ENCODE data around the gene ADGB. TPM values are rescaled to one million over a fixed set of nuclear protein-coding genes. Genes with fewer than 3 reads are reported as not detected.

ADGB gene
- total RNA-seq, 1 donor from 2014 or later = not detected

GRCh38 chr6:146595972-146596731 lies 2.6 kb upstream of the ADGB start:
- no peak overlapping the region for H3K27ac Mint-ChIP-seq
- H3K27me3 Mint-ChIP-seq = peaks cover 5% of the 10 kb centered on the region
- peaks cover 3% of the 10 kb centered on the region for H3K4me1 Mint-ChIP-seq
- DNase-seq (no peak), ATAC-seq (ENCODE audit: low read depth) (no peak)
- H3K4me3 Mint-ChIP-seq = no peak overlapping the region
- H3K9me3 Mint-ChIP-seq = no peaks in the 10 kb centered on the region
- ChIA-PET POLR2A (no interaction called here), CTCF (no interaction called here)
- no peaks in the 10 kb centered on the region for H3K36me3 Mint-ChIP-seq (ENCODE audit: low read depth)
- intact Hi-C loops (cut with micrococcal nuclease) = no loop called here
- TF ChIP-seq, protein P1, sequence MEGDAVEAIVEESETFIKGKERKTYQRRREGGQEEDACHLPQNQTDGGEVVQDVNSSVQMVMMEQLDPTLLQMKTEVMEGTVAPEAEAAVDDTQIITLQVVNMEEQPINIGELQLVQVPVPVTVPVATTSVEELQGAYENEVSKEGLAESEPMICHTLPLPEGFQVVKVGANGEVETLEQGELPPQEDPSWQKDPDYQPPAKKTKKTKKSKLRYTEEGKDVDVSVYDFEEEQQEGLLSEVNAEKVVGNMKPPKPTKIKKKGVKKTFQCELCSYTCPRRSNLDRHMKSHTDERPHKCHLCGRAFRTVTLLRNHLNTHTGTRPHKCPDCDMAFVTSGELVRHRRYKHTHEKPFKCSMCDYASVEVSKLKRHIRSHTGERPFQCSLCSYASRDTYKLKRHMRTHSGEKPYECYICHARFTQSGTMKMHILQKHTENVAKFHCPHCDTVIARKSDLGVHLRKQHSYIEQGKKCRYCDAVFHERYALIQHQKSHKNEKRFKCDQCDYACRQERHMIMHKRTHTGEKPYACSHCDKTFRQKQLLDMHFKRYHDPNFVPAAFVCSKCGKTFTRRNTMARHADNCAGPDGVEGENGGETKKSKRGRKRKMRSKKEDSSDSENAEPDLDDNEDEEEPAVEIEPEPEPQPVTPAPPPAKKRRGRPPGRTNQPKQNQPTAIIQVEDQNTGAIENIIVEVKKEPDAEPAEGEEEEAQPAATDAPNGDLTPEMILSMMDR (IDR thresholded peaks at IDR 0.05) = no peak

- ChIA-PET CTCF (no interaction called here), POLR2A (no interaction called here)
- H3K27me3 Mint-ChIP-seq = peaks cover 5% of the 10 kb centered on the region
- no peak for DNase-seq
- H3K4me3 Mint-ChIP-seq = no peak overlapping the region
- peaks cover 3% of the 10 kb centered on the region for H3K4me1 Mint-ChIP-seq
- no peak overlapping the region for H3K27ac Mint-ChIP-seq
- no peaks in the 10 kb centered on the region for H3K9me3 Mint-ChIP-seq
- H3K36me3 Mint-ChIP-seq (ENCODE audit: low read depth) = no peaks in the 10 kb centered on the region
- intact Hi-C loops (cut with micrococcal nuclease) = no loop called here
- TF ChIP-seq, protein P1 (IDR thresholded peaks at IDR 0.05) = no peak
- ATAC-seq (ENCODE audit: low read depth) = no peak
Measured at GRCh38 chr6:146601352-146601751, 2.6 kb downstream of the ADGB start.

DNA sequence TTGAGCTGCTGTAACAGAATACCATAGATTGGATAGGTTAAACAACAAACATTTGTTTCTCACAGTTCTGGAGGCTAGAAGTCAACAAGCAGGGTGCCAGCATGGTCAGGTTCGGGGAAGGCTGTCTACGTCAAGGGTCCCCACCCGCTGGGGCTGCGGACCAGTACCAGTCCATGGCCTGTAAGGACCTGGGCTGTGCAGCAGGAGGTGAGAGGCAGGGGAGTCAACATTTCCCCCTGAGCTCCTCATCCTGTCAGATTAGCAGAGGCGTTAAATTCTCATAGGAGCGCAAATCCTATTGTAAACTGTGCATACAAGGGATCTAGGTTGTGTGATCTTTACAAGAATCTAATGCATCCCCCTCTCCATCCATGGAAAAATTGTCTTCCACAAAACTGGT lies 3.8 kb downstream of the ADGB start:
- Mint-ChIP-seq H3K9me3 (no peaks in the 10 kb centered on the region), H3K4me3 (no peak overlapping the region), H3K36me3 (ENCODE audit: low read depth) (no peaks in the 10 kb centered on the region), H3K27me3 (peaks cover 5% of the 10 kb centered on the region), H3K4me1 (peaks cover 3% of the 10 kb centered on the region), H3K27ac (no peak overlapping the region)
- intact Hi-C loops (cut with micrococcal nuclease) = no loop called here
- ChIA-PET POLR2A (no interaction called here), CTCF (no interaction called here)
- DNase-seq = no peak
- no peak for ATAC-seq (ENCODE audit: low read depth)
- TF ChIP-seq, protein P1 (IDR thresholded peaks at IDR 0.05) = no peak

DNA sequence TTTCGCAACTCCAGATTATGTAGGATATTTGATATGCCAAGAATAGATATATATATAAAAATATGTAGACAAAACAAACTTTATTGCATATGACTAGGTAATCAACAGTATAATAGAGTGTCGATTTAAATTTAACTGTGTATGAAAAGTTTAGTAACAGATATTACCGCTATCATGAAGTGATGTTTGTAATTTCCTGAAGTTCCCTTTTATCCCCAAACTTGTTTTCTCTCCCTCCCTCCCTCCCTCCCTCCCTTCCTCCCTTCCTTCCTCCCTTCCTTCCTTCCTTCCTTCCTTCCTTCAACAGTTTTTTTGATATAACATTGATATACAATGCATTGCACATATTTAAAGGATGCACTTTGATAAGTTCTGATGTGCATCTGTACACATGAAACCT lies 15.2 kb downstream of the ADGB start:
- H3K36me3 Mint-ChIP-seq (ENCODE audit: low read depth) = no peaks in the 10 kb centered on the region
- intact Hi-C loops (cut with micrococcal nuclease) = no loop called here

DNA sequence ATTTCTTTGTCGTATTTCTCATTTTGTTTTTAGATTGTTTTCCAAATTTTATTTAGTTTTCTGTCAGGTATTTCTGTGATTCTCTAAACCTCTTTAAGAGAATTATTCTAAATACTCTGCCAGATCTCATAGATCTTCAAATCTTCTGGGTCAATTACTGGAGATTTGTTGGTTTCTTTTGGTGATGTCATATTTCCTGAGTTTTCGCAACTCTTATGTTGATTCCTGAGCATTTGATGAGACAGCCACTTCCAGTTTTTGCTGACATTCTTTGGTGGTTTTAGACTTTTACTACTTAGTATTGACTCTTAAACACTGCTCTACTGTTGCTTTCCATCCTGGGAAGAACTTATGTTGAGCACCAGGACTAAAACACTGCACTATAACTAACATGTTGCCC lies 21.9 kb downstream of the ADGB start:
- ATAC-seq (ENCODE audit: low read depth) (no peak), DNase-seq (no peak)
- no peaks in the 10 kb centered on the region for H3K27me3 Mint-ChIP-seq
- no peak overlapping the region for H3K4me3 Mint-ChIP-seq
- H3K27ac Mint-ChIP-seq = no peak overlapping the region
- H3K9me3 Mint-ChIP-seq = peaks cover 2% of the 10 kb centered on the region
- ChIA-PET CTCF (no interaction called here), POLR2A (no interaction called here)
- intact Hi-C loops (cut with micrococcal nuclease) = no loop called here
- TF ChIP-seq, protein P1 (IDR thresholded peaks at IDR 0.05) = no peak
- no peaks in the 10 kb centered on the region for H3K4me1 Mint-ChIP-seq
- no peaks in the 10 kb centered on the region for H3K36me3 Mint-ChIP-seq (ENCODE audit: low read depth)

More for the DNA sequence above, 15.2 kb downstream of the ADGB start:
- ChIA-PET POLR2A (no interaction called here), CTCF (no interaction called here)
- ATAC-seq (ENCODE audit: low read depth) = no peak
- no peaks in the 10 kb centered on the region for H3K27me3 Mint-ChIP-seq
- H3K4me1 Mint-ChIP-seq = no peaks in the 10 kb centered on the region
- no peak overlapping the region for H3K27ac Mint-ChIP-seq
- H3K4me3 Mint-ChIP-seq = no peak overlapping the region
- no peak for DNase-seq
- TF ChIP-seq, protein P1 (IDR thresholded peaks at IDR 0.05) = no peak
- H3K9me3 Mint-ChIP-seq = no peaks in the 10 kb centered on the region

Data from activated B cell treated with CpG ODN at 0.5 μM for 24 hours (primary cell).